ENCODE measurements around the gene AMIGO3.
"Not testable (repeated sequence)": the region's sequence is repeated elsewhere in the genome, so short reads cannot be mapped to it uniquely, and the experiment has no call there.

GRCh38 chr3:49686769-49687423 is 32.6 kb downstream of the AMIGO3 start:
- not testable (repeated sequence) for TF ChIP-seq CTCF (IDR thresholded peaks at IDR 0.05 in 2 of 3, conservative IDR thresholded peaks at IDR 0.05 in 1 of 3; ENCODE audit: borderline replicate concordance in 1 of 3, insufficient read depth in 1 of 3, low read depth in 2 of 3, low read length in 2 of 3); EZH2 (IDR thresholded peaks at IDR 0.05); POLR2AphosphoS5 (IDR thresholded peaks at IDR 0.05; ENCODE audit: low read depth, low read length); YY1 (IDR thresholded peaks at IDR 0.05; ENCODE audit: extremely low read depth, insufficient replicate concordance, low read depth, low read length); POLR2A (IDR thresholded peaks at IDR 0.05; ENCODE audit: borderline replicate concordance, extremely low read depth, insufficient read depth, insufficient read length); CBX3 (IDR thresholded peaks at IDR 0.05; ENCODE audit: low read depth)
- TF ChIP-seq, protein P1, sequence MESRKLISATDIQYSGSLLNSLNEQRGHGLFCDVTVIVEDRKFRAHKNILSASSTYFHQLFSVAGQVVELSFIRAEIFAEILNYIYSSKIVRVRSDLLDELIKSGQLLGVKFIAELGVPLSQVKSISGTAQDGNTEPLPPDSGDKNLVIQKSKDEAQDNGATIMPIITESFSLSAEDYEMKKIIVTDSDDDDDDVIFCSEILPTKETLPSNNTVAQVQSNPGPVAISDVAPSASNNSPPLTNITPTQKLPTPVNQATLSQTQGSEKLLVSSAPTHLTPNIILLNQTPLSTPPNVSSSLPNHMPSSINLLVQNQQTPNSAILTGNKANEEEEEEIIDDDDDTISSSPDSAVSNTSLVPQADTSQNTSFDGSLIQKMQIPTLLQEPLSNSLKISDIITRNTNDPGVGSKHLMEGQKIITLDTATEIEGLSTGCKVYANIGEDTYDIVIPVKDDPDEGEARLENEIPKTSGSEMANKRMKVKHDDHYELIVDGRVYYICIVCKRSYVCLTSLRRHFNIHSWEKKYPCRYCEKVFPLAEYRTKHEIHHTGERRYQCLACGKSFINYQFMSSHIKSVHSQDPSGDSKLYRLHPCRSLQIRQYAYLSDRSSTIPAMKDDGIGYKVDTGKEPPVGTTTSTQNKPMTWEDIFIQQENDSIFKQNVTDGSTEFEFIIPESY (IDR thresholded peaks at IDR 0.05; ENCODE audit: extremely low read depth, insufficient replicate concordance, low read length), result not testable (repeated sequence)

All from HCT116 (cell line).